GM12878 (cell line): ENCODE results near the gene ASF1B. TPM values are rescaled to one million over a fixed set of nuclear protein-coding genes. Genes with fewer than 3 reads are reported as not detected.
A peak's percentile ranks its signal among the peaks of the same experiment; 100 is the strongest.

Source experiments
- ATAC-seq: fragments of 200-7000 bp; cut with Tn5 transposase; 3 replicates; pipeline ENCODE4 v1.9.1; 2020; ENCODE audit warnings: mild to moderate bottlenecking, moderate library complexity
- BruUV-seq: library from RNA; stranded (reverse); fragments of 400-500 nt; replicated peaks from 2 replicates; lab custom pipeline; 2021; lab: Mats Ljungman, UMichigan
- CTCF ChIA-PET: fragments of 300-600 bp; sonication (Branson Sonifier 250); formaldehyde crosslinking; extraction: SDS; loops from one replicate; lab custom pipeline; 2021; ENCODE audit warnings: inconsistent platforms; lab: Yijun Ruan, JAX
- POLR2A ChIA-PET: fragments of 350-600 bp; formaldehyde crosslinking; extraction: SDS; loops from one replicate; lab custom pipeline; 2021; ENCODE audit warnings: inconsistent platforms; lab: Charles Lee
- RAD21 ChIA-PET: fragments of 300-600 bp; sonication (Branson Sonifier 250); formaldehyde crosslinking; loops from one replicate; lab custom pipeline; 2023; ENCODE audit warnings: antibody characterized with exemption; ENCODE audit not compliant: unreplicated experiment; lab: Charles Lee
- SMC1A ChIA-PET: fragments of 300-600 bp; sonication (Branson Sonifier 250); formaldehyde crosslinking; loops from one replicate; lab custom pipeline; 2023; ENCODE audit not compliant: unreplicated experiment, uncharacterized antibody; lab: Charles Lee
- DNase-seq: peaks from one replicate; pipeline ENCODE4 v3.0.0-alpha.2; 2011; ENCODE audit warnings: low read depth, low spot score
- FAIRE-seq: peaks from 3 replicates; lab custom pipeline; 2011; peaks lifted over from hg19 to GRCh38; lab: Jason Lieb, UNC
- H2AFZ ChIP-seq: 2 replicates; pipeline ENCODE4 v1.6.0; 2011; ENCODE audit warnings: low read depth, low read length, control low read depth; ENCODE audit not compliant: control insufficient read depth
- H3K27ac ChIP-seq: 2 replicates; pipeline ENCODE4 v1.5.1; 2011; ENCODE audit warnings: control low read depth; ENCODE audit not compliant: control insufficient read depth, insufficient read depth
- H3K27me3 ChIP-seq, 2 experiments: replicated peaks in 1 of 2; 2 replicates each; pipeline versions ENCODE4 v1.6.0 to v1.6.1; 2011; ENCODE audit warnings: low read length in 1 of 2; ENCODE audit not compliant: control insufficient read depth in 2 of 2, insufficient read depth in 2 of 2
- H3K36me3 ChIP-seq, 2 experiments: 2 replicates each; pipeline ENCODE4 v1.5.1; 2011; ENCODE audit warnings: low read length in 1 of 2; ENCODE audit not compliant: control insufficient read depth in 2 of 2, insufficient read depth in 2 of 2
- H3K4me1 ChIP-seq: 2 replicates; pipeline ENCODE4 v1.6.1; 2011; ENCODE audit warnings: mild to moderate bottlenecking, low read length, moderate library complexity, mixed read lengths; ENCODE audit not compliant: control insufficient read depth, insufficient read depth
- H3K4me2 ChIP-seq: 2 replicates; pipeline ENCODE4 v1.6.0; 2011; ENCODE audit warnings: control low read depth; ENCODE audit not compliant: control insufficient read depth, insufficient read depth
- H3K4me3 ChIP-seq: fragments of 200-600 bp; sonication (generic); 2 replicates; pipeline ENCODE4 v1.5.1; 2016
- H3K79me2 ChIP-seq: 2 replicates; pipeline ENCODE4 v1.6.0; 2011; ENCODE audit warnings: low read length; ENCODE audit not compliant: control insufficient read depth, insufficient read depth
- H3K9ac ChIP-seq: 2 replicates; pipeline ENCODE4 v1.8.0; 2011; ENCODE audit warnings: low read length, control low read depth, mixed read lengths; ENCODE audit not compliant: control insufficient read depth, insufficient read depth
- H3K9me3 ChIP-seq: replicated peaks from 3 replicates; pipeline ENCODE4 v1.5.1; 2011; ENCODE audit warnings: mild to moderate bottlenecking, low read length; ENCODE audit not compliant: control insufficient read depth, insufficient read depth
- H4K20me1 ChIP-seq: 2 replicates; pipeline ENCODE4 v1.6.0; 2011; ENCODE audit not compliant: control insufficient read depth, insufficient read depth
- BACH1 ChIP-seq: fragments of 450-650 bp; IDR thresholded peaks from 2 replicates; pipeline ENCODE4 v1.6.1; 2017; ENCODE audit warnings: mild to moderate bottlenecking, borderline replicate concordance
- CBFB ChIP-seq: IDR thresholded peaks from 2 replicates; pipeline ENCODE4 v1.6.1; 2016; ENCODE audit warnings: antibody characterized with exemption, low read depth
- DPF2 ChIP-seq: fragments of 450-650 bp; IDR thresholded peaks from 2 replicates; pipeline ENCODE4 v1.6.1; 2017; ENCODE audit warnings: mild to moderate bottlenecking
- EGR1 ChIP-seq, 2 experiments: IDR thresholded peaks; 1 replicate in 1 of 2; 2 replicates in 1 of 2; pipeline ENCODE4 v1.6.1; 2011 to 2012; ENCODE audit warnings: low read depth in 2 of 2, low read length in 2 of 2, borderline replicate concordance in 1 of 2, mild to moderate bottlenecking in 1 of 2, moderate library complexity in 1 of 2
- JUNB ChIP-seq: IDR thresholded peaks from 2 replicates; pipeline ENCODE4 v1.6.1; 2016; ENCODE audit warnings: antibody characterized with exemption, mild to moderate bottlenecking
- KAT2A ChIP-seq: conservative IDR thresholded peaks from 2 replicates; pipeline ENCODE4 v1.6.1; 2011; ENCODE audit warnings: low read depth, low read length; ENCODE audit not compliant: control insufficient read depth
- PAX5 ChIP-seq: IDR thresholded peaks from 2 replicates; pipeline ENCODE4 v1.6.1; 2011; ENCODE audit warnings: low read depth, low read length, borderline replicate concordance
- POLR2AphosphoS2 ChIP-seq: IDR thresholded peaks from 2 replicates; pipeline ENCODE4 v1.6.1; 2011; ENCODE audit warnings: low read depth, mild to moderate bottlenecking, low read length, improper control_type of control experiment, moderate library complexity
- RAD21 ChIP-seq: IDR thresholded peaks from 2 replicates; pipeline ENCODE4 v1.6.1; 2011; ENCODE audit warnings: mild to moderate bottlenecking, low read depth, low read length, moderate library complexity; ENCODE audit not compliant: insufficient read depth
- SMC3 ChIP-seq: IDR thresholded peaks from 2 replicates; pipeline ENCODE4 v1.6.1; 2011; ENCODE audit warnings: low read length, improper control_type of control experiment, borderline replicate concordance
- SP1 ChIP-seq: IDR thresholded peaks from one replicate; pipeline ENCODE4 v1.6.1; 2011; ENCODE audit warnings: low read depth, low read length
- SPI1 ChIP-seq: IDR thresholded peaks from 2 replicates; pipeline ENCODE4 v1.6.1; 2011; ENCODE audit warnings: low read depth, mild to moderate bottlenecking, low read length, moderate library complexity, borderline replicate concordance; ENCODE audit not compliant: insufficient read depth
- SRF ChIP-seq, 2 experiments: IDR thresholded peaks; 2 replicates each; pipeline ENCODE4 v1.6.1; 2011; ENCODE audit warnings: low read depth in 2 of 2, low read length in 2 of 2, mild to moderate bottlenecking in 1 of 2, moderate library complexity in 1 of 2
- ZNF217 ChIP-seq: fragments of 450-650 bp; IDR thresholded peaks from 2 replicates; pipeline ENCODE4 v1.6.1; 2017; ENCODE audit warnings: antibody characterized with exemption, mild to moderate bottlenecking
- WGBS: methylation state at CpG from one replicate; pipeline ENCODE4 v1.1.6; 2016; ENCODE audit warnings: low lambda C conversion rate; ENCODE audit not compliant: insufficient replicate concordance, insufficient coverage; ENCODE audit errors: missing lambda C conversion rate; 5-methylcytosine and 5-hydroxymethylcytosine counted together
- in situ Hi-C: fragments of 300-500 bp; cut with MboI; formaldehyde crosslinking; loops from 9 replicates; pipeline ENCODE4 v1.14.3; 2018; ENCODE audit warnings: mixed read lengths
- intact Hi-C: fragments of 100-400 bp; cut with micrococcal nuclease; formaldehyde crosslinking; loops from one replicate; pipeline ENCODE4 v1.14.2; 2022; ENCODE audit not compliant: unreplicated experiment
- polyA plus RNA-seq, 11 experiments: library from polyadenylated mRNA; depleted of rRNA in 4 of 11; unstranded in 6 of 11; stranded (reverse) in 5 of 11; fragments of >200 nt; fragmentation: Nextera tagmentation in 4 of 11; fragmentation: Illumina TruSeq in 1 of 11; extraction: Ambion mirVana in 4 of 11; extraction: Trizol in 1 of 11; gene quantifications; 1 replicate in 1 of 11; 2 replicates in 10 of 11; pipeline versions ENCODE4 v1.2.1 to v1.2.3, GENCODE V29; 2011 to 2016; ENCODE audit warnings: inconsistent platforms in 2 of 11, missing spikeins in 2 of 11, low read depth in 1 of 11
- total RNA-seq, 4 experiments: library from RNA; depleted of rRNA in 3 of 4; stranded (reverse); fragments of >200 nt in 3 of 4; fragmentation: Illumina TruSeq in 1 of 4; extraction: Trizol in 1 of 4; gene quantifications; 2 replicates each; pipeline versions ENCODE4 v1.2.1 to v1.2.3, GENCODE V29; 2013 to 2021
- TF ChIP-seq, protein P1 (sequence below), 3 experiments: IDR thresholded peaks in 2 of 3; conservative IDR thresholded peaks in 1 of 3; 2 replicates each; pipeline ENCODE4 v1.5.1; 2011; ENCODE audit warnings: low read depth in 3 of 3, low read length in 3 of 3, mild to moderate bottlenecking in 3 of 3, control low read depth in 2 of 3, moderate library complexity in 2 of 3, inconsistent platforms in 1 of 3, mixed read lengths in 1 of 3; ENCODE audit not compliant: control insufficient read depth in 2 of 3, insufficient read depth in 1 of 3; ENCODE audit errors: extremely low read depth in 1 of 3
- TF ChIP-seq, protein P2 (sequence below): fragments of 150-350 bp; IDR thresholded peaks from 2 replicates; pipeline ENCODE4 v1.6.1; 2014; ENCODE audit warnings: mild to moderate bottlenecking, low read depth, low read length
- TF ChIP-seq, protein P3 (sequence below): fragments of 450-650 bp; conservative IDR thresholded peaks from 2 replicates; pipeline ENCODE4 v1.6.1; 2017; ENCODE audit warnings: mild to moderate bottlenecking, moderate library complexity

Gene ASF1B
- total and polyA plus RNA-seq, 10 of the 15 experiments (the other 5 are each of a cell fraction or from before 2014, with no cell fraction given): 10.4 to 217 (median 90.2) TPM

DNA sequence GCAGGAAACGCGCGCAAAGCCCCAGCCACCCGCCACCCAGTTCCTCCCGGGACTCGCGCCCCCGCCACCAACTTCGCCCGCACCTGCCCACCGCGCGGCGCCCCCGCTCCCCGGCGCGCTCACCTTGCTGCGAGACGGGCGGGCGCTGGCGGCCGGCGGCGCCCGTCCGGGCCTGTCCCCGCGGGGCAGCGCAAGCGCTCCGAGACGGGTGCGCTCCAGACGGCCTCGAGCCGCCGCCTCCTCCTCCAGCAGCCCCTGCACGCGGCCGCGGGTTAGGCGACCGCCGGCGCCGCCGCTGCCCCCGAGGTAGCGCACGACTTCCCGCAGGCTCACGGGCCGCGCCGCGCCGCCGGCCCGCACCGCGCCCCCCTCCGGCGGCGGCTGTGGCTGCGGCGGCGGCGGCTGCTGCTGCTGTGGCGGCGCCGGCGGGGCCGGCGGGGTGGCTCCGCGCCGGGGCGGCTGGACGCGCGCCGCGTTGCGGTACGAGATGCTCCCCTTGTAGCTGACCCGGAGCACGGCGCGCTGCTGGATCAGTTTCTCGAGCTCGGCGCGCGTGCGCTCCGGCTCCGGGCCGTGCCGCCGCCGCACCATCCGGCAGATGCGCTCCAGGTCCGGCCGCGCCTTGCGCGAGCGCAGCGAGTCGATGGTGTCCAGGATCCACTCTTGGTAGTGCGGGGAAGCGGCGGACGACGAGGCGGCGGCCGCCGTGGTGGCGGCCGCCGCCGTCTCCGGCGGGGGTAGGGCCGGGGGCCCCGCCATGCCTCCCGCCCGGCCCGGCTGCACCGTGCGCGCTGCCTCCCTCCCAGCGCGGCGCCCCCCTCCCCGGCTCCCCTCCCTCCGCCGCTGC is 46.5 kb downstream of the ASF1B start:
- ChIA-PET RAD21 (no interaction called here), CTCF (interaction anchor here (1.0 kb wide), 2 partner anchors 210 to 228 kb away, joined by 3 read pairs; no protein-coding TSS in a partner anchor), SMC1A (interaction anchor here (1.0 kb wide), 1 partner anchor 47 kb away, joined by 3 read pairs; the partner anchor contains the start of gene ASF1B), POLR2A (interaction anchor here (1.0 to 1.2 kb wide), 2 partner anchors 9 to 13 kb away, joined by 4 to 5 read pairs; no protein-coding TSS in a partner anchor)
- intact Hi-C loops (no loop called here), in situ Hi-C loops (no loop called here)
- Histone ChIP-seq H3K9ac (peak overlapping the region; percentile 52), H3K27ac (no peak overlapping the region; the same call in 1 of the 2 replicates), H3K4me3 (peak overlapping the region; percentile 55), H3K79me2 (peaks cover 6% of the 10 kb centered on the region), H3K4me2 (peak overlapping the region; percentile 85), H3K9me3 (peaks cover 2% of the 10 kb centered on the region; the same call in 1 of the 3 replicates), H3K36me3 (peaks cover 3 to 5% of the 10 kb centered on the region in 2 experiments; a peak in 3 of 4 replicates), H3K4me1 (peaks cover 7% of the 10 kb centered on the region; the same call in 1 of the 2 replicates), H2AFZ (peak overlapping the region; percentile 48), H4K20me1 (no peaks in the 10 kb centered on the region), H3K27me3 (no peaks in the 10 kb centered on the region)
- peak; percentile 19 for ATAC-seq
- no peak for DNase-seq
- FAIRE-seq: no peak
- BruUV-seq: no TSS peak
- WGBS: 1% methylated on average over 77 of the region's 142 CpGs
- TF ChIP-seq EGR1 (IDR thresholded peaks at IDR 0.05; ENCODE audit: borderline replicate concordance in 1 of 2, low read depth in 2 of 2, low read length in 2 of 2): 0 out of 3 replicates have a peak, but pooled peaks of 1 of the 2 experiments have one; percentile 37
- TF ChIP-seq CBFB: no peak
- TF ChIP-seq, protein P1, sequence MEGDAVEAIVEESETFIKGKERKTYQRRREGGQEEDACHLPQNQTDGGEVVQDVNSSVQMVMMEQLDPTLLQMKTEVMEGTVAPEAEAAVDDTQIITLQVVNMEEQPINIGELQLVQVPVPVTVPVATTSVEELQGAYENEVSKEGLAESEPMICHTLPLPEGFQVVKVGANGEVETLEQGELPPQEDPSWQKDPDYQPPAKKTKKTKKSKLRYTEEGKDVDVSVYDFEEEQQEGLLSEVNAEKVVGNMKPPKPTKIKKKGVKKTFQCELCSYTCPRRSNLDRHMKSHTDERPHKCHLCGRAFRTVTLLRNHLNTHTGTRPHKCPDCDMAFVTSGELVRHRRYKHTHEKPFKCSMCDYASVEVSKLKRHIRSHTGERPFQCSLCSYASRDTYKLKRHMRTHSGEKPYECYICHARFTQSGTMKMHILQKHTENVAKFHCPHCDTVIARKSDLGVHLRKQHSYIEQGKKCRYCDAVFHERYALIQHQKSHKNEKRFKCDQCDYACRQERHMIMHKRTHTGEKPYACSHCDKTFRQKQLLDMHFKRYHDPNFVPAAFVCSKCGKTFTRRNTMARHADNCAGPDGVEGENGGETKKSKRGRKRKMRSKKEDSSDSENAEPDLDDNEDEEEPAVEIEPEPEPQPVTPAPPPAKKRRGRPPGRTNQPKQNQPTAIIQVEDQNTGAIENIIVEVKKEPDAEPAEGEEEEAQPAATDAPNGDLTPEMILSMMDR (IDR thresholded peaks at IDR 0.05 in 2 of 3, conservative IDR thresholded peaks at IDR 0.05 in 1 of 3; ENCODE audit: control insufficient read depth in 2 of 3, extremely low read depth in 1 of 3, insufficient read depth in 1 of 3, low read depth in 3 of 3, low read length in 3 of 3): no peak; a peak in 2 of 6 replicates
- no peak for TF ChIP-seq KAT2A
- peak; percentile 47; the same call in 1 of the 2 replicates for TF ChIP-seq ZNF217
- TF ChIP-seq SMC3: no peak
- no peak for TF ChIP-seq JUNB
- TF ChIP-seq POLR2AphosphoS2: no peak
- TF ChIP-seq SPI1: no peak
- TF ChIP-seq, protein P2, sequence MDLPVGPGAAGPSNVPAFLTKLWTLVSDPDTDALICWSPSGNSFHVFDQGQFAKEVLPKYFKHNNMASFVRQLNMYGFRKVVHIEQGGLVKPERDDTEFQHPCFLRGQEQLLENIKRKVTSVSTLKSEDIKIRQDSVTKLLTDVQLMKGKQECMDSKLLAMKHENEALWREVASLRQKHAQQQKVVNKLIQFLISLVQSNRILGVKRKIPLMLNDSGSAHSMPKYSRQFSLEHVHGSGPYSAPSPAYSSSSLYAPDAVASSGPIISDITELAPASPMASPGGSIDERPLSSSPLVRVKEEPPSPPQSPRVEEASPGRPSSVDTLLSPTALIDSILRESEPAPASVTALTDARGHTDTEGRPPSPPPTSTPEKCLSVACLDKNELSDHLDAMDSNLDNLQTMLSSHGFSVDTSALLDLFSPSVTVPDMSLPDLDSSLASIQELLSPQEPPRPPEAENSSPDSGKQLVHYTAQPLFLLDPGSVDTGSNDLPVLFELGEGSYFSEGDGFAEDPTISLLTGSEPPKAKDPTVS: no peak
- no peak for TF ChIP-seq SP1
- TF ChIP-seq, protein P3, sequence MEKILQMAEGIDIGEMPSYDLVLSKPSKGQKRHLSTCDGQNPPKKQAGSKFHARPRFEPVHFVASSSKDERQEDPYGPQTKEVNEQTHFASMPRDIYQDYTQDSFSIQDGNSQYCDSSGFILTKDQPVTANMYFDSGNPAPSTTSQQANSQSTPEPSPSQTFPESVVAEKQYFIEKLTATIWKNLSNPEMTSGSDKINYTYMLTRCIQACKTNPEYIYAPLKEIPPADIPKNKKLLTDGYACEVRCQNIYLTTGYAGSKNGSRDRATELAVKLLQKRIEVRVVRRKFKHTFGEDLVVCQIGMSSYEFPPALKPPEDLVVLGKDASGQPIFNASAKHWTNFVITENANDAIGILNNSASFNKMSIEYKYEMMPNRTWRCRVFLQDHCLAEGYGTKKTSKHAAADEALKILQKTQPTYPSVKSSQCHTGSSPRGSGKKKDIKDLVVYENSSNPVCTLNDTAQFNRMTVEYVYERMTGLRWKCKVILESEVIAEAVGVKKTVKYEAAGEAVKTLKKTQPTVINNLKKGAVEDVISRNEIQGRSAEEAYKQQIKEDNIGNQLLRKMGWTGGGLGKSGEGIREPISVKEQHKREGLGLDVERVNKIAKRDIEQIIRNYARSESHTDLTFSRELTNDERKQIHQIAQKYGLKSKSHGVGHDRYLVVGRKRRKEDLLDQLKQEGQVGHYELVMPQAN: peak; percentile 31; the same call in 1 of the 2 replicates
- TF ChIP-seq DPF2: peak; percentile 45
- TF ChIP-seq BACH1: 0 out of 2 replicates have a peak, but pooled peaks have one; percentile 29
- TF ChIP-seq PAX5: no peak
- TF ChIP-seq SRF (IDR thresholded peaks at IDR 0.05; ENCODE audit: low read depth in 2 of 2, low read length in 2 of 2): no peak
- TF ChIP-seq RAD21: no peak
